Astrocyte (in vitro differentiated cells and primary cell): ENCODE measurements around the gene DTNBP1. TPM values are rescaled to one million over a fixed set of nuclear protein-coding genes. Genes with fewer than 3 reads are reported as not detected.

ENCODE experiments used
- DNase-seq: peaks from one replicate; pipeline ENCODE4 v3.0.0-alpha.2; 2010; ENCODE audit warnings: low read depth
- FAIRE-seq: peaks from 2 replicates; lab custom pipeline; 2011; peaks lifted over from hg19 to GRCh38; lab: Jason Lieb, UNC
- H2AFZ ChIP-seq: 2 replicates; pipeline ENCODE4 v1.6.0; 2012; ENCODE audit warnings: low read depth, low read length, inconsistent platforms
- H3K27ac ChIP-seq: 2 replicates; pipeline ENCODE4 v1.5.1; 2011; ENCODE audit warnings: low read depth, low read length, inconsistent platforms
- H3K27me3 ChIP-seq: 2 replicates; pipeline ENCODE4 v1.6.0; 2011; ENCODE audit warnings: low read length, inconsistent platforms; ENCODE audit not compliant: insufficient read depth
- H3K36me3 ChIP-seq: 2 replicates; pipeline ENCODE4 v1.5.1; 2011; ENCODE audit warnings: low read length, inconsistent platforms; ENCODE audit not compliant: insufficient read depth
- H3K4me1 ChIP-seq: 2 replicates; pipeline ENCODE4 v1.5.1; 2011; ENCODE audit warnings: low read length, inconsistent platforms; ENCODE audit not compliant: insufficient read depth
- H3K4me2 ChIP-seq: 2 replicates; pipeline ENCODE4 v1.6.0; 2012; ENCODE audit warnings: low read length, inconsistent platforms
- H3K4me3 ChIP-seq: 2 replicates; pipeline ENCODE4 v1.5.1; 2011; ENCODE audit warnings: low read depth, mild to moderate bottlenecking, low read length, inconsistent platforms; ENCODE audit not compliant: insufficient read depth
- H3K79me2 ChIP-seq: 2 replicates; pipeline ENCODE4 v1.6.0; 2012; ENCODE audit warnings: mild to moderate bottlenecking, low read length, inconsistent platforms; ENCODE audit not compliant: insufficient read depth
- H3K9ac ChIP-seq: 2 replicates; pipeline ENCODE4 v1.6.0; 2012; ENCODE audit warnings: mild to moderate bottlenecking, low read length, inconsistent platforms
- H3K9me3 ChIP-seq: 2 replicates; pipeline ENCODE4 v1.5.1; 2012; ENCODE audit warnings: low read depth, mild to moderate bottlenecking, low read length, inconsistent platforms; ENCODE audit not compliant: insufficient read depth
- H4K20me1 ChIP-seq: 2 replicates; pipeline ENCODE4 v1.6.0; 2012; ENCODE audit warnings: low read length, inconsistent platforms; ENCODE audit not compliant: insufficient read depth
- H3K27ac Mint-ChIP-seq: one replicate; pipeline ENCODE4 v1.8.0; 2021; ENCODE audit warnings: mild to moderate bottlenecking, mixed read lengths; ENCODE audit not compliant: unreplicated experiment
- H3K27me3 Mint-ChIP-seq: one replicate; pipeline ENCODE4 v1.8.0; 2021; ENCODE audit warnings: low read depth, mixed read lengths; ENCODE audit not compliant: unreplicated experiment
- H3K36me3 Mint-ChIP-seq: one replicate; pipeline ENCODE4 v1.8.0; 2021; ENCODE audit warnings: low read depth, mixed read lengths; ENCODE audit not compliant: unreplicated experiment
- H3K4me1 Mint-ChIP-seq: one replicate; pipeline ENCODE4 v1.8.0; 2021; ENCODE audit warnings: low read depth, mixed read lengths; ENCODE audit not compliant: unreplicated experiment
- H3K4me3 Mint-ChIP-seq: one replicate; pipeline ENCODE4 v1.8.0; 2021; ENCODE audit warnings: mild to moderate bottlenecking, moderate library complexity, mixed read lengths; ENCODE audit not compliant: unreplicated experiment
- H3K9me3 Mint-ChIP-seq: one replicate; pipeline ENCODE4 v1.8.0; 2021; ENCODE audit warnings: mild to moderate bottlenecking, mixed read lengths; ENCODE audit not compliant: unreplicated experiment
- EZH2 ChIP-seq: IDR thresholded peaks from 2 replicates; pipeline ENCODE4 v1.6.1; 2012; ENCODE audit warnings: mild to moderate bottlenecking, low read length, inconsistent platforms; ENCODE audit not compliant: insufficient read depth
- total RNA-seq: library from RNA; stranded (reverse); gene quantifications from 2 replicates; pipeline ENCODE4 v1.2.1, GENCODE V29; 2021
- TF ChIP-seq, protein P1 (sequence below): IDR thresholded peaks from 2 replicates; pipeline ENCODE4 v1.5.1; 2011; ENCODE audit warnings: low read depth, mild to moderate bottlenecking, inconsistent platforms, low read length, moderate library complexity; ENCODE audit not compliant: insufficient read depth

DTNBP1 gene
- total RNA-seq, 1 donor from 2014 or later: 13.0 TPM

DNA sequence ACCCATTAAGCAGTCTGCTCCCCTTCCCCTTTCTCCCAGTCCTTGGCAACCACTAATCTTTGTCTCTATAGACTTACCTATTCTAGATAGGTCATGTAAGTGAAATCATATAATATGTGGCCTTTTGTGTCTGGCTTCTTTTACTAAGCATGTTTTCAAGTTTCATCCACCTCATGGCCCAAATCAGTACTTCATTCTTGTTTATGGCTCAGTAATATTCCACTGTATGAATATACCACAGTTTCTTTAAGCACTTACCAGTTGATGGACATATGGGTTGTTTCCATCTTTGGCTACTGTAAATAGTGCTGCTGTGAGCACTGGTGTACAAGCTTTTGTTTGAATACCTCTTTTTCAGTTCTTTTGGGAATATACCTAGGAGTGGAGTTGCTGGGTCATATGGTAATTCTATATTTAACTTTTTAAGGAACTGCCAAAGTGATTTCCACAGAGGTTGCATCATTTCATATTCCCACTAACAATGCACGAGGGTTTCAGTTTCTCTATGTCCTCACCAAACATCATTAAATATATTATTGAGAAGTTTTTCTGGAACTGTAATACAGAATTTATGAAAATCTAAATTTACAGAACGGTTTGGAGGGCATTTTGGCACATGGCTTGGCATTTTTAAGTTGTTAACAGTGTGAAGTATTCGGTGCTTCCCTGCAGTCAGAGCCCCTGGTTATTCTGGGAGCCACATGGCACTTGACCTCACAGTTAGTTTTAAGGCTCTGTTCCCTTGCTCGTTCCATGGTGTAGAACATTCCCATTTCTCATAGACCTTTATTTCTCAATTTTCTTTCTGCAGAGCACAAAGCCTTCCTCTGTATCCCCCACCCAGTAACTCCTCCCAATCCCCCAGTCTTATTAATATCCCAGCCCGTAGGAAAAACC is 27.0 kb upstream of the DTNBP1 start:
- Histone ChIP-seq H3K79me2 (no peaks in the 10 kb centered on the region), H2AFZ (no peak overlapping the region)
- FAIRE-seq: no peak

DNA sequence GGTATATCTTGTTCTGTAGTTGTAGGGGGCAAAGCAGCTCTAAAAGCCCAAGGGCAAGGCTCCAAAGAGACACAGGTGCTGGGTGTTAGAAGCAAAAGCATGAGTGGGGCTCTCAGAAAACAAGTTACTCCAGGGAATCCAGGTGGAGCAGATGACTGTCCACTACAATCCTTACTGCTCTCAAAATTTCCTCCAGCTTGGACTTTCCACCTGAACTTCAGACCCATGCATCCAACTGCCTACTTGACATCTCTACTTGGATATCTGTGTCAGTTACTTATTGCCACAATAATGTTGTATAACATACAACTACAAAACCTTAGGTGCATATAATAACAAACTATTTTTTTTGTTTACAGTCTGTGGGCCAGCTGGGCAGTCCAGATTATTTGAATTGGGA is 22.8 kb upstream of the DTNBP1 start:
- Histone ChIP-seq H3K27me3 (peaks cover 11% of the 10 kb centered on the region), H3K4me1 (no peaks in the 10 kb centered on the region), H2AFZ (no peak overlapping the region), H3K4me3 (no peak overlapping the region), H3K79me2 (no peaks in the 10 kb centered on the region), H3K9me3 (no peaks in the 10 kb centered on the region), H4K20me1 (no peaks in the 10 kb centered on the region), H3K4me2 (no peak overlapping the region), H3K9ac (no peak overlapping the region), H3K36me3 (no peaks in the 10 kb centered on the region), H3K27ac (no peak overlapping the region)
- Mint-ChIP-seq H3K4me1 (no peaks in the 10 kb centered on the region), H3K27ac (no peak overlapping the region), H3K27me3 (peaks cover 2% of the 10 kb centered on the region), H3K9me3 (peaks cover 2% of the 10 kb centered on the region), H3K4me3 (no peak overlapping the region), H3K36me3 (no peaks in the 10 kb centered on the region)
- FAIRE-seq: no peak
- TF ChIP-seq, protein P1, sequence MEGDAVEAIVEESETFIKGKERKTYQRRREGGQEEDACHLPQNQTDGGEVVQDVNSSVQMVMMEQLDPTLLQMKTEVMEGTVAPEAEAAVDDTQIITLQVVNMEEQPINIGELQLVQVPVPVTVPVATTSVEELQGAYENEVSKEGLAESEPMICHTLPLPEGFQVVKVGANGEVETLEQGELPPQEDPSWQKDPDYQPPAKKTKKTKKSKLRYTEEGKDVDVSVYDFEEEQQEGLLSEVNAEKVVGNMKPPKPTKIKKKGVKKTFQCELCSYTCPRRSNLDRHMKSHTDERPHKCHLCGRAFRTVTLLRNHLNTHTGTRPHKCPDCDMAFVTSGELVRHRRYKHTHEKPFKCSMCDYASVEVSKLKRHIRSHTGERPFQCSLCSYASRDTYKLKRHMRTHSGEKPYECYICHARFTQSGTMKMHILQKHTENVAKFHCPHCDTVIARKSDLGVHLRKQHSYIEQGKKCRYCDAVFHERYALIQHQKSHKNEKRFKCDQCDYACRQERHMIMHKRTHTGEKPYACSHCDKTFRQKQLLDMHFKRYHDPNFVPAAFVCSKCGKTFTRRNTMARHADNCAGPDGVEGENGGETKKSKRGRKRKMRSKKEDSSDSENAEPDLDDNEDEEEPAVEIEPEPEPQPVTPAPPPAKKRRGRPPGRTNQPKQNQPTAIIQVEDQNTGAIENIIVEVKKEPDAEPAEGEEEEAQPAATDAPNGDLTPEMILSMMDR: no peak
- no peak for TF ChIP-seq EZH2
- DNase-seq: no peak

More for the DNA sequence above, 27.0 kb upstream of the DTNBP1 start:
- Histone ChIP-seq H3K36me3 (no peaks in the 10 kb centered on the region), H3K9ac (no peak overlapping the region), H3K4me1 (no peaks in the 10 kb centered on the region), H3K27me3 (peaks cover 8% of the 10 kb centered on the region), H3K9me3 (no peaks in the 10 kb centered on the region), H3K4me3 (no peak overlapping the region), H3K27ac (no peak overlapping the region), H3K4me2 (no peak overlapping the region), H4K20me1 (no peaks in the 10 kb centered on the region)
- no peak overlapping the region for H3K27ac Mint-ChIP-seq
- H3K9me3 Mint-ChIP-seq: no peaks in the 10 kb centered on the region
- H3K4me3 Mint-ChIP-seq: no peak overlapping the region
- H3K27me3 Mint-ChIP-seq: peaks cover 9% of the 10 kb centered on the region
- H3K36me3 Mint-ChIP-seq: no peaks in the 10 kb centered on the region
- no peak for TF ChIP-seq EZH2
- TF ChIP-seq, protein P1: no peak
- DNase-seq: no peak
- no peaks in the 10 kb centered on the region for H3K4me1 Mint-ChIP-seq
